Measurements from ENCODE around the gene AIFM1. TPM values are rescaled to one million over a fixed set of nuclear protein-coding genes. Genes with fewer than 3 reads are reported as not detected.

The AIFM1 gene
- total RNA-seq, 1 donor from 2014 or later = 30.8 TPM

DNA sequence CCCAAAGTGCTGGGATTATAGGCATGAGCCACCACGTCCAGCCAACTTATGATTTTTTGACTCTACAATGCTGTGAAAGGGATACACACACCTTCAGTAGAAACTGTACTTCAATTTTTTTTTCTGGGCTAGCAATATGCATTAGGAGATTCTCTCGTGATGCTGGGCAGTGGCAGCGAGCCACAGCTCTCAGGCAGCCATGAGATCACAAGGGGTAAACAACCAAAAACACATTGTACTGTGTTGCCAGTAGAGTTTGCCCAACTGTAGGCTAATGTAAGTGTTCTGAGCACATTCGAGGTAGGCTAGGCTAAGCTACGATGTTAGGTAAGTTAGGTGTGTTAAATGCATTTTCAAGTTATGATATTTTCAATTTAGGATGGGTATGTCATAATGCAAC, 31.8 kb upstream of the AIFM1 start:
- Mint-ChIP-seq H3K27ac (no peak overlapping the region), H3K27me3 (no peaks in the 10 kb centered on the region), H3K4me1 (peaks cover 5% of the 10 kb centered on the region), H3K9me3 (no peaks in the 10 kb centered on the region), H3K4me3 (no peak overlapping the region), H3K36me3 (ENCODE audit: low read depth) (no peaks in the 10 kb centered on the region)
- TF ChIP-seq CTCF (IDR thresholded peaks at IDR 0.05) = no peak
- ATAC-seq (ENCODE audit: low read depth) (no peak), DNase-seq (no peak)
- intact Hi-C loops (cut with micrococcal nuclease) = loop anchor here (10.0 kb wide), 1 partner anchor 273 kb away; no protein-coding TSS in a partner anchor
- ChIA-PET POLR2A (no interaction called here), CTCF (interaction anchor here (1.3 kb wide), 1 partner anchor 118 kb away, joined by 4 read pairs; no protein-coding TSS in a partner anchor)

DNA sequence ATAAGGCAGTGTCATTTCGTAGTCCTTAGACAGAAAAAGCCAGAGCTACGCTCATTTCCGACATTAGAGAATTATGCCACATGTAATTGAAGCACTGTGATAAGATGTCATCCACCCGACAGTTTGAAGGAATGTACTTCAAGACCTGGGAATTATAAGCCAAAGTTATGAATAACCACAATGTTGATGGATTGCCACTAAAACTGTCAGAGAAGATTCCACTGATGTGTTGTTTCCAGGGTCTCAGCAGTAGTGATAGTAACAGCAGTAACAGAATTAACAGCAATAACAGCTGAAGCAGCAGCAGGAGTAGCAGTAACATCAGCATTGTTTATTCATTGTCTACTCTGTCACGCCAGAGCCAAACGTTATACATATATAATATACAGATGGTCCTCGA, 30.8 kb upstream of the AIFM1 start:
- Mint-ChIP-seq H3K4me1 (peaks cover 7% of the 10 kb centered on the region), H3K27me3 (no peaks in the 10 kb centered on the region), H3K9me3 (no peaks in the 10 kb centered on the region), H3K27ac (no peak overlapping the region), H3K4me3 (no peak overlapping the region), H3K36me3 (ENCODE audit: low read depth) (no peaks in the 10 kb centered on the region)
- ChIA-PET CTCF (no interaction called here), POLR2A (no interaction called here)
- ATAC-seq (ENCODE audit: low read depth) = no peak
- no peak for TF ChIP-seq CTCF (IDR thresholded peaks at IDR 0.05)
- intact Hi-C loops (cut with micrococcal nuclease) = loop anchor here (10.0 kb wide), 1 partner anchor 272 kb away; no protein-coding TSS in a partner anchor
- DNase-seq = no peak

GRCh38 chrX:130190801-130191200, 25.2 kb upstream of the AIFM1 start:
- no peak for TF ChIP-seq CTCF (IDR thresholded peaks at IDR 0.05)
- Mint-ChIP-seq H3K36me3 (ENCODE audit: low read depth) (no peaks in the 10 kb centered on the region), H3K4me1 (peaks cover 7% of the 10 kb centered on the region), H3K27me3 (no peaks in the 10 kb centered on the region), H3K9me3 (no peaks in the 10 kb centered on the region), H3K4me3 (no peak overlapping the region), H3K27ac (no peak overlapping the region)
- ATAC-seq (ENCODE audit: low read depth) = no peak
- POLR2A ChIA-PET = interaction anchor here (0.6 kb wide), 1 partner anchor 33 kb away, joined by 6 read pairs; no protein-coding TSS in a partner anchor
- no peak for DNase-seq
- intact Hi-C loops (cut with micrococcal nuclease) = loop anchor here (10.0 kb wide), 1 partner anchor 266 kb away; no protein-coding TSS in a partner anchor
- CTCF ChIA-PET = interaction anchor here (0.9 to 6.8 kb wide), 5 partner anchors 14 to 265 kb away, joined by 3 to 80 read pairs (median 7); no protein-coding TSS in a partner anchor

- ATAC-seq (ENCODE audit: low read depth) (no peak), DNase-seq (no peak)
- Mint-ChIP-seq H3K27me3 (no peaks in the 10 kb centered on the region), H3K36me3 (ENCODE audit: low read depth) (no peaks in the 10 kb centered on the region), H3K9me3 (no peaks in the 10 kb centered on the region), H3K4me1 (peaks cover 13% of the 10 kb centered on the region), H3K4me3 (no peak overlapping the region), H3K27ac (no peak overlapping the region)
- ChIA-PET CTCF (interaction anchor here (2.7 kb wide), 1 partner anchor 106 kb away, joined by 11 read pairs; no protein-coding TSS in a partner anchor), POLR2A (interaction anchor here (0.9 kb wide), 1 partner anchor 11 kb away, joined by 3 read pairs; no protein-coding TSS in a partner anchor)
- TF ChIP-seq CTCF (IDR thresholded peaks at IDR 0.05) = no peak
- intact Hi-C loops (cut with micrococcal nuclease) = no loop called here
Measured at GRCh38 chrX:130186651-130187050, 21.0 kb upstream of the AIFM1 start.

DNA sequence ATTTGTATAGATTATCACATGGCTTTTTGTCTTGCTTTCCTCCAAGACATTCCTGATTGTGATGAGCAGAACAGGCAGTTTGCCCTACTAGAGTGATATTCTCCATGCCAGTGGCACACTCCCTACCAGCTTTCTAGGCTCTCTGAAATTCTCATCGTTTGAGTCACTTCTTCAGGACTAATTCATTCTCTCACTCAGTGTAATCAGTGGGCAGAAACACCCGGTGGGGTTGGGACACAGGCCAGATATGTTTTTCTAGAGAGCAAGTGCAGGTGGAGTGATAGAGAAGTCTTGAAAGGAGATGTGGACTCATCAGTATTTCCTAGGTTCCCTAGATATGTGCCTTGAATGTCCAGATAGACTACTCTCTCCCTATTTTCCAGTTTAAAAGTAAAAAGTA, 19.2 kb upstream of the AIFM1 start:
- DNase-seq = no peak
- Mint-ChIP-seq H3K36me3 (ENCODE audit: low read depth) (peaks cover under 1% of the 10 kb centered on the region), H3K27ac (peak overlapping the region; percentile 50), H3K4me1 (peaks cover 15% of the 10 kb centered on the region), H3K27me3 (no peaks in the 10 kb centered on the region), H3K9me3 (no peaks in the 10 kb centered on the region), H3K4me3 (no peak overlapping the region)
- no peak for ATAC-seq (ENCODE audit: low read depth)
- CTCF ChIA-PET = no interaction called here
- TF ChIP-seq CTCF (IDR thresholded peaks at IDR 0.05) = no peak
- POLR2A ChIA-PET = interaction anchor here (0.7 kb wide), 2 partner anchors 27 to 581 kb away, joined by 3 to 4 read pairs; no protein-coding TSS in a partner anchor
- intact Hi-C loops (cut with micrococcal nuclease) = no loop called here
